PFSK-1 (cell line): ENCODE results near the gene CLMN.

Source experiments
- FOXP2 ChIP-seq: optimal IDR thresholded peaks from 2 replicates; pipeline ENCODE3; 2011; ENCODE audit warnings: borderline replicate concordance, control low read depth, inconsistent platforms; ENCODE audit not compliant: insufficient read depth; ENCODE audit errors: extremely low read length, extremely low read depth
- POLR2AphosphoS5 ChIP-seq: IDR thresholded peaks from 2 replicates; pipeline ENCODE4 v1.6.1; 2012; ENCODE audit warnings: low read depth, mild to moderate bottlenecking, control low read depth, low read length, moderate library complexity
- REST ChIP-seq, 2 experiments: IDR thresholded peaks; 2 replicates each; pipeline versions ENCODE4 v1.6.1 to v1.8.0; 2011 to 2012; ENCODE audit warnings: low read depth in 2 of 2, low read length in 2 of 2, control low read depth in 1 of 2, inconsistent platforms in 1 of 2, mild to moderate bottlenecking in 1 of 2, moderate library complexity in 1 of 2; ENCODE audit not compliant: insufficient read depth in 1 of 2
- SIN3A ChIP-seq: IDR thresholded peaks from 2 replicates; pipeline ENCODE4 v1.6.1; 2012; ENCODE audit warnings: mild to moderate bottlenecking, low read length, moderate library complexity, borderline replicate concordance; ENCODE audit not compliant: insufficient read depth
- TAF1 ChIP-seq: IDR thresholded peaks from 2 replicates; pipeline ENCODE4 v1.6.1; 2012; ENCODE audit warnings: low read length, control low read depth, borderline replicate concordance; ENCODE audit not compliant: insufficient read depth

The CLMN gene

DNA sequence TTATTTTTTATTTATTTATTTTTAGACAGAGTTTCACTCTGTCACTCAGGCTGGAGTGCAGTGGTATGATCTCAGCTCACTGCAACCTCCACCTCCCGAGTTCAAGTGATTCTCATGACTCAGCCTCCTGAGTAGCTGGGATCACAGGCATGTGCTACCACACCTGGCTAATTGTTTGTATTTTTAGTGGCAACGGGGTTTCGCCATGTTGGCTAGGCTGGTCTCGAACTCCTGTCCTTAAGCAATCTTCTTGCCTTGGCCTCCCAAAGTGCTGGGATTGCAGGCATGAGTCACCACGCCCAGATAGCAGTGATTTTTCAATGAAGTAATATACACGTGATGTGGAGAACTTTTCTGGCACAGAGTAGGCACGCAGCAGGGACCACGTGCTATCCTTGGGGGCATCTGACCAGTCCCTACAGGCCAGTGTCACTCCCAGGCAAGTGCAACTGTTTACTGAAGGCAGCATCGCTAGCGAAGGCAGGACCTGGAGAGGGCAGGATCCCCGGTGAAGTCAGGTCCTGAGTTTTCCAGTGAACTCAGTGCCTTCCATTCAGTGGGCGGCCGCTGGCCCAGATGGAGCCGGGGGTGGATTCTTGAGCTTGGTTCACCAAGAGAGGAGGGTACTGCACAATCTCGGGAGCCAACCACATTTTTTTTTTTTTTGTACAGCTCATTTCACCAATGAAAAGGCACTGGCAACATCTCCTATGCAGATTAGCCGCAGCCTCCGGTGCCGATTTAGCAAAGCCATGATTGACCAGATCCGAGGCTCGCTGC, 11.1 kb upstream of the CLMN start:
- no peak for TF ChIP-seq SIN3A
- TF ChIP-seq REST (IDR thresholded peaks at IDR 0.05; ENCODE audit: insufficient read depth in 1 of 2, low read depth in 2 of 2, low read length in 2 of 2) = no peak
- no peak for TF ChIP-seq POLR2AphosphoS5
- no peak for TF ChIP-seq FOXP2
- TF ChIP-seq TAF1 = no peak

DNA sequence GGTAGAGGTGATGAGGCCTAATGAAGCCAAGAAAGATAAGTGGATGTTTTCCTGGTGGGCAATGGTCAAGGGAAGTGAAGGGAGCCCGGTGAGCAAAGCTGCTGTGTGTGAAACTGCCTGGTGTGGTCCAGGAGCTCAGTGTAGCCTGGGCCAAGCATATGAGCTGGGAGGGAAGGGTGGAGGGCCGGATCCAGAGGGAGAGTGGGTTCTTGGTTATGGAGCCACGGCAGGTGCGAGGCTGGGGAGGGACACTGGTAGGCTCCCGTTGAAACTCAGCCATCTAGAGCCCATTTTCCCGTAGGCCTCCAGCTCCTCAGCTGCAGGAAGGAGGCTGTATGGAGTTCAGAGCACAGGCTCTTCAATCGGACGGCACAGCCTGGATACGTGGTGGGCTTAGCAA, 10.2 kb upstream of the CLMN start:
- TF ChIP-seq TAF1 (no peak), SIN3A (no peak), REST (IDR thresholded peaks at IDR 0.05; ENCODE audit: insufficient read depth in 1 of 2, low read depth in 2 of 2, low read length in 2 of 2) (no peak), POLR2AphosphoS5 (no peak), FOXP2 (no peak)

DNA sequence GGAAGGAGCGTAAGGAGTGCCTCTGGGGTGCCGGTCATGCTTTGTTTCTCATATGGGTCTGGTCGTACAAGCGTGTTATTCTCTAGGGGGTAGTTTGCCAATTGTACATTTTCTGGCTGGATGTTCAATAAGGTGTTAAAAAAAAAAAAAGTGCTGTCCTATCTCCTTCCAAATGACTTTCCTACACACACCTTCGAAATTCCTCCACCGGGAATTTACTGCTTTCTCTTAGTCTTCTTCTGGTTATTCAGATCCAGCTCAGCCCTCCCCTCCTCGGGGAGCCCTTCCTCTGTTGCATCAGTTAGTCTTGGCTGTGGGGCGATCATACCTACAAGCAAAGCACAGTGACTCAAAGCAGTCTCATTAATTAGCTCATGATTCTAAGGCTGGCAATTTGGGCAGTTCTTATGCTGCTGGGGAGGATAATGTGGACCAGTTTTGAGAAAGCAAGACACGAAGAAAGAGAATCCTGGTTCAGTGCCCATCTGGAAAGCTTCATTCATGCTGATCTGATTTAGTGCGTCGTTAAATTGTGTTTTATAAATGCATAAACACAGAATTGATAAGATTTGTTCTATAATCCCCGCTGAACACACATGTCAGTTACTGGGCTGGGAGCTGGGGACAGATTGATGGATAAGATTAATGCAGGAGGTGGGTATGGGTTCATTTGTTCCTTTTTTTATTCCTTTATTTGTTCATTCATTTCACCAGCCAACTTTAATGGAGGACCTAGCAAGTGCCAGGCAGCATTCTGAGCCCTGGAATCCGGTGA, 9.2 kb upstream of the CLMN start:
- TF ChIP-seq REST (IDR thresholded peaks at IDR 0.05; ENCODE audit: insufficient read depth in 1 of 2, low read depth in 2 of 2, low read length in 2 of 2) (no peak), TAF1 (no peak), SIN3A (no peak), FOXP2 (no peak), POLR2AphosphoS5 (no peak)

- TF ChIP-seq REST (IDR thresholded peaks at IDR 0.05; ENCODE audit: insufficient read depth in 1 of 2, low read depth in 2 of 2, low read length in 2 of 2) (no peak), TAF1 (no peak), SIN3A (no peak), POLR2AphosphoS5 (no peak), FOXP2 (no peak)
Observed at GRCh38 chr14:95327558-95328374, 8.1 kb upstream of the CLMN start.
